ENCODE data around the gene ENDOV. TPM values are rescaled to one million over a fixed set of nuclear protein-coding genes. Genes with fewer than 3 reads are reported as not detected.

Gene ENDOV
- total RNA-seq, 1 experiment from 2014 or later, result 45.6 TPM

DNA sequence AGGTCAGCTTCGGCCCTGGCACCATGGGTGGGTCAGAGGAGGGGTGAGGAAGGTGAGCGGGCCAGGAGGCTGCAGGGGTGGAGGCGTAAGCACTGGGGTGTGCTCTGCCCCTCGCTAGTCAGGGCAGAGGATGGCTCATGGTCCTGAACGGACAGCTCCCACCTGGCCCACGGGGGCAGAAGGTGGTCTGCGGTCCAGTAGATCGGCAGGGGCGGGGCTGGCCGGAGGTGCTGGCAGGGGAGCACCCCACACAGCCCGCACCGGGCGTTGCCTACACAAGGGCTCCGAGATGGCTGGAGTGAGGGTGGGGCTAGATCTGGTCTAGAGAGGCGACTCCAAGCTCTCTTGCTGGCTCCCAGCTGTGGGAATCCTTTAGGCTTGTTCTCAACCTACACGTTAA is 53.3 kb downstream of the ENDOV start:
- H3K4me1 ChIP-seq (ENCODE audit: control insufficient read depth in 1 of 2, insufficient read depth in 2 of 2, low read length in 2 of 2), result no peaks in the 10 kb centered on the region
- TF ChIP-seq YY1 (IDR thresholded peaks at IDR 0.05; ENCODE audit: extremely low read depth, insufficient replicate concordance, low read depth, low read length), result no peak
- no peak for TF ChIP-seq EZH2phosphoT487 (IDR thresholded peaks at IDR 0.05; ENCODE audit: borderline replicate concordance)
- no peak for TF ChIP-seq ZFX (IDR thresholded peaks at IDR 0.05)
- TF ChIP-seq ZNF274 (IDR thresholded peaks at IDR 0.05; ENCODE audit: low read depth, low read length), result no peak
- TF ChIP-seq CEBPB (IDR thresholded peaks at IDR 0.05; ENCODE audit: low read depth), result no peak
- TF ChIP-seq, protein P1, sequence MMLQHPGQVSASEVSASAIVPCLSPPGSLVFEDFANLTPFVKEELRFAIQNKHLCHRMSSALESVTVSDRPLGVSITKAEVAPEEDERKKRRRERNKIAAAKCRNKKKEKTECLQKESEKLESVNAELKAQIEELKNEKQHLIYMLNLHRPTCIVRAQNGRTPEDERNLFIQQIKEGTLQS (IDR thresholded peaks at IDR 0.05), result no peak
- TF ChIP-seq, protein P2, sequence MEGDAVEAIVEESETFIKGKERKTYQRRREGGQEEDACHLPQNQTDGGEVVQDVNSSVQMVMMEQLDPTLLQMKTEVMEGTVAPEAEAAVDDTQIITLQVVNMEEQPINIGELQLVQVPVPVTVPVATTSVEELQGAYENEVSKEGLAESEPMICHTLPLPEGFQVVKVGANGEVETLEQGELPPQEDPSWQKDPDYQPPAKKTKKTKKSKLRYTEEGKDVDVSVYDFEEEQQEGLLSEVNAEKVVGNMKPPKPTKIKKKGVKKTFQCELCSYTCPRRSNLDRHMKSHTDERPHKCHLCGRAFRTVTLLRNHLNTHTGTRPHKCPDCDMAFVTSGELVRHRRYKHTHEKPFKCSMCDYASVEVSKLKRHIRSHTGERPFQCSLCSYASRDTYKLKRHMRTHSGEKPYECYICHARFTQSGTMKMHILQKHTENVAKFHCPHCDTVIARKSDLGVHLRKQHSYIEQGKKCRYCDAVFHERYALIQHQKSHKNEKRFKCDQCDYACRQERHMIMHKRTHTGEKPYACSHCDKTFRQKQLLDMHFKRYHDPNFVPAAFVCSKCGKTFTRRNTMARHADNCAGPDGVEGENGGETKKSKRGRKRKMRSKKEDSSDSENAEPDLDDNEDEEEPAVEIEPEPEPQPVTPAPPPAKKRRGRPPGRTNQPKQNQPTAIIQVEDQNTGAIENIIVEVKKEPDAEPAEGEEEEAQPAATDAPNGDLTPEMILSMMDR (IDR thresholded peaks at IDR 0.05 in 2 of 3, conservative IDR thresholded peaks at IDR 0.05 in 1 of 3; ENCODE audit: borderline replicate concordance in 1 of 3, insufficient read depth in 1 of 3, low read depth in 2 of 3, low read length in 2 of 3), result no peak
- no peak for TF ChIP-seq CBX3 (IDR thresholded peaks at IDR 0.05; ENCODE audit: low read depth)
- no peak for TF ChIP-seq POLR2AphosphoS5 (IDR thresholded peaks at IDR 0.05; ENCODE audit: low read depth, low read length)
- H3K9me3 ChIP-seq (ENCODE audit: control insufficient read depth in 1 of 2, insufficient read depth in 1 of 2, low read depth in 1 of 2, low read length in 2 of 2), result no peaks in the 10 kb centered on the region
- ChIA-PET RAD21 (ENCODE audit: low non-redundant PET in 1 of 2, low total read pairs in 2 of 2, uncharacterized antibody in 2 of 2, unreplicated experiment in 2 of 2) (no interaction called here), POLR2A (no interaction called here), CTCF (no interaction called here)
- 0 out of 2 replicates have a peak, but pooled peaks cover 9% of the 10 kb centered on the region for H3K27me3 ChIP-seq (ENCODE audit: insufficient read depth, low read length)
- no peak overlapping the region for H2AFZ ChIP-seq (ENCODE audit: low read depth, low read length, poor library complexity, severe bottlenecking)
- ATAC-seq (no peak), DNase-seq (ENCODE audit: low read depth, low spot score) (no peak)
- no peaks in the 10 kb centered on the region for H3K9me2 ChIP-seq (ENCODE audit: insufficient read depth)
- no peak overlapping the region for H3K4me3 ChIP-seq (replicated peaks in 1 of 2; ENCODE audit: low read depth in 1 of 2, low read length in 2 of 2)
- no peak overlapping the region for H3K4me2 ChIP-seq (ENCODE audit: low read length)
- intact Hi-C loops (cut with micrococcal nuclease), result no loop called here
- BruUV-seq (replicated peaks), result no TSS peak
- H3K36me3 ChIP-seq (ENCODE audit: control insufficient read depth in 1 of 2, insufficient read depth in 2 of 2, low read length in 2 of 2), result no peaks in the 10 kb centered on the region
- H3K9ac ChIP-seq (ENCODE audit: low read length), result no peak overlapping the region
- H3K79me2 ChIP-seq (ENCODE audit: insufficient read depth, low read length), result no peaks in the 10 kb centered on the region
- H4K20me1 ChIP-seq (ENCODE audit: insufficient read depth), result no peaks in the 10 kb centered on the region
- no peak overlapping the region for H3K27ac ChIP-seq (ENCODE audit: low read depth, low read length)

All from HCT116 (cell line).